Bronchus fibroblast of lung (primary cell): ENCODE results near the gene SMR3A. TPM values are rescaled to one million over a fixed set of nuclear protein-coding genes. Genes with fewer than 3 reads are reported as not detected.

Experiments used
- total RNA-seq: library from RNA; depleted of rRNA; stranded (reverse); fragments of >200 nt; gene quantifications from 2 replicates; pipeline ENCODE4 v1.2.3, GENCODE V29; 2015

SMR3A gene
- total RNA-seq = not detected in 2 replicates

DNA sequence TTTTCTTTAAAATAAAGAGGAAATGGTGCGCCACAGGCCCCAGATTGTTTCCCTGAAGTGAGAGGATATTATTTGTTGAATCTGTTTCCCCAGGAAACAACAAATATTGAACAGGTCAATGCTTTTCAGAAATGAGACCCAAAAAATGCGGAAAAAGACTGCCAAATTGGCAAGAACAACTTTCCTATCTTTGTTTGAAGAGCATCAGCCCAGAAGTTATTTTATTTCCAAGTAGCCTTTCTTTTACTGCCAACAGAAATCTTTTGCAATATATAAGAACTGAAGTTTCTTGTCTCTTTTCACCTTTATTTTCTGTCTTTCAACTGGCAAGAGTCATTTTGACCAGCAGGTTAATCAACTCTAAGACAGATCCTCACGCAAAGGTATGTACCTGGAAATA lies at the start of gene SMR3A:
Gene SMR3A (plus strand): TSS at position 301 of the 400 bp plus-strand sequence. CDS start 1,356 bp downstream, outside the sequence.

DNA sequence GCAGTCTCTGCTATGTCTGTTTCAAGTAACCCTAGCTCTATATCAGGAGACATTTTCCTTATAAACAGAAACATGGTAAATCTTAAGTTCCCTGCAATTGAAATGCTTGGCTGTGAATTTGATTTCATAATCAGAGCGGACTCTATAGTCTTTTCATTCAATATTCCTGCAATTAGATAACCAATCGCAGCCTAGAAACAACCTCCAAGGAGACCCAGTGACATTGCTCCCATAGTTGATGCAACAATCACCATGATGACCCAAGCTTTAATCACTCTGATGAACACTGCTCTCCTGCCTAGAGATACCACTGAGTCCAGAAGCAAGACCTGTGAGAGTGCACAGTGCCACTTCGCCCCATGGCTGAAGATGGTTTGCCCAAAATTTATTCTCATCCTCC lies 25.9 kb upstream of the SMR3A start, which contains the start of gene CABS1:
Gene CABS1 (plus strand): TSS at position 301 of the 400 bp plus-strand sequence. CDS start 59 bp downstream, at position 360.

DNA sequence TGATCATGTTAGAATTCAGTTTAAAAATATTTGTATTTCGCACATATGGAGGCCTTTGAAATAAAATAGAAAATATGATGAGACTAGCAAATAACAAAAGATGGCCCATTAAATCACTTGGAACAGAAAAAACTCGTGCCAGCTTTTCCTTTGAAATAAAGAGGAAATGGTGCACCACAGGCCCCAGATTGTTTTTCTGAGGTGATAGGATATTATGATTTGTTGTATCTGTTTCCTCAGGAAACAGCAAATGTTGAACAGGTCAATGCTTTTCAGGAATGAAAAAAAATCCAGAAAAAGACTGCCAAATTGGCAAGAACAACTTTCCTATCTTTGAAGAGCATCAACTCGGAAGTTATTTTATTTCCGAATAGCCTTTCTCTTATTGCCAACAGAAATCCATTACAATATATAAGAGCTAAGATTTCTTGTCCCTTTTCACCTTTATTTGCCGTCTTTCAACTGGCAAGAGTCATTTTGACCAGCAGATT lies 22.2 kb downstream of the SMR3A start, which contains the start of gene SMR3B:
Gene SMR3B (plus strand): TSS at position 441 of the 491 bp plus-strand sequence. CDS start 1,380 bp downstream, outside the sequence.

DNA sequence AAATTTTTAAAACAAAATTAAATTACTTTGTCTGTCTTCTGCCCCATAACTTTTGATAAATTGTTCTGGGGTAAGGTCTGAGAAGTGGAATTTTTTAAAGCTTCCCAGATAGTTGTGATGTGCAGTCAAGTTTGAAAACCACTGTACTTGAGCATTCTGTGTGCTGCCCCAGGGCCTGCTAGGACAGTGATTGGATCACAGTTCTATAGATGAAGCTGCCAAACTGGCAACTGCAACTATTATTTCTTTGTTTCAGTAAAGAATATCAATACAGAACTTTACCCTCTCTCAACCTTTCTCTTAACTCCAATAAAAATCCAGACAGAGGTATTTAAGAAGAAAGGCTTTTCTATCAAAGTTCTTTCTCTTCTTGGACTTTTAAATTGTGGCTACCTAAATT lies 37.0 kb downstream of the SMR3A start, which contains the start of gene OPRPN:
Gene OPRPN (plus strand): TSS at position 361 of the 400 bp plus-strand sequence. CDS start 1,346 bp downstream, outside the sequence.

Other genes with a start within 250 kb of the SMR3A start
- gene PRR27, start 206.5 kb upstream of the SMR3A start, total RNA-seq = not detected in 2 replicates
- not detected in 2 replicates for gene ODAM, start 165.0 kb upstream of the SMR3A start, total RNA-seq
- 0.67 TPM in 1 of 2 replicates, not detected in the other for gene FDCSP, start 134.6 kb upstream of the SMR3A start, total RNA-seq
- gene CSN3, start 118.2 kb upstream of the SMR3A start, total RNA-seq = not detected in 2 replicates
- gene CABS1, start 25.8 kb upstream of the SMR3A start, total RNA-seq = not detected in 2 replicates
- gene SMR3B, start 22.4 kb downstream of the SMR3A start, total RNA-seq = not detected in 2 replicates
- not detected in 2 replicates for gene OPRPN, start 37.2 kb downstream of the SMR3A start, total RNA-seq
- not detected in 2 replicates for gene MUC7, start 111.4 kb downstream of the SMR3A start, total RNA-seq
- not detected in 2 replicates for gene AMTN, start 157.8 kb downstream of the SMR3A start, total RNA-seq
- not detected in 2 replicates for gene AMBN, start 231.5 kb downstream of the SMR3A start, total RNA-seq